Keratinocyte (primary cell): Measurements from ENCODE around the gene GFOD2. TPM values are rescaled to one million over a fixed set of nuclear protein-coding genes. Genes with fewer than 3 reads are reported as not detected.

Experiments
- DNase-seq: peaks from one replicate; pipeline ENCODE4 v3.0.0-alpha.2; 2011; ENCODE audit warnings: low read depth, missing footprints, low spot score
- FAIRE-seq: peaks from 2 replicates; lab custom pipeline; 2011; peaks lifted over from hg19 to GRCh38; lab: Jason Lieb, UNC
- H2AFZ ChIP-seq: 2 replicates; pipeline ENCODE4 v1.6.0; 2012; ENCODE audit warnings: low read length, control low read depth, inconsistent platforms; ENCODE audit not compliant: control insufficient read depth
- H3K27ac ChIP-seq: 2 replicates; pipeline ENCODE4 v1.5.1; 2011; ENCODE audit warnings: low read length; ENCODE audit not compliant: control insufficient read depth, insufficient read depth
- H3K27me3 ChIP-seq: 3 replicates; pipeline ENCODE4 v1.6.0; 2011; ENCODE audit warnings: low read length; ENCODE audit not compliant: control insufficient read depth, insufficient read depth; ENCODE audit errors: extremely low read depth
- H3K36me3 ChIP-seq, 2 experiments: 2 replicates in 1 of 2; 3 replicates in 1 of 2; pipeline ENCODE4 v1.5.1; 2011; ENCODE audit warnings: low read length in 2 of 2, mild to moderate bottlenecking in 1 of 2; ENCODE audit not compliant: control insufficient read depth in 2 of 2, insufficient read depth in 2 of 2; ENCODE audit errors: extremely low read depth in 1 of 2
- H3K4me1 ChIP-seq: 3 replicates; pipeline ENCODE4 v1.5.1; 2011; ENCODE audit warnings: low read length; ENCODE audit not compliant: control insufficient read depth, insufficient read depth; ENCODE audit errors: extremely low read depth
- H3K4me2 ChIP-seq: 3 replicates; pipeline ENCODE4 v1.6.0; 2011; ENCODE audit warnings: low read depth, low read length; ENCODE audit not compliant: control insufficient read depth, insufficient read depth; ENCODE audit errors: extremely low read depth
- H3K4me3 ChIP-seq, 3 experiments: fragments of 200-600 bp in 1 of 3; sonication (generic) in 1 of 3; 2 replicates in 2 of 3; 3 replicates in 1 of 3; pipeline ENCODE4 v1.5.1; 2011 to 2016; ENCODE audit warnings: low read length in 3 of 3, mild to moderate bottlenecking in 3 of 3, control low read depth in 2 of 3, inconsistent platforms in 1 of 3, low read depth in 1 of 3, mixed read lengths in 1 of 3, mixed run types in 1 of 3, moderate library complexity in 1 of 3; ENCODE audit not compliant: control insufficient read depth in 2 of 3, insufficient read depth in 2 of 3; ENCODE audit errors: extremely low read depth in 1 of 3
- H3K79me2 ChIP-seq: 2 replicates; pipeline ENCODE4 v1.6.0; 2012; ENCODE audit warnings: low read length; ENCODE audit not compliant: control insufficient read depth, insufficient read depth
- H3K9ac ChIP-seq: 3 replicates; pipeline ENCODE4 v1.6.0; 2011; ENCODE audit warnings: low read length; ENCODE audit not compliant: control insufficient read depth, insufficient read depth; ENCODE audit errors: extremely low read depth
- H3K9me1 ChIP-seq: 3 replicates; pipeline ENCODE4 v1.6.0; 2011; ENCODE audit warnings: low read length; ENCODE audit not compliant: control insufficient read depth, insufficient read depth; ENCODE audit errors: extremely low read depth
- H3K9me3 ChIP-seq: 2 replicates; pipeline ENCODE4 v1.5.1; 2012; ENCODE audit warnings: low read depth, low read length; ENCODE audit not compliant: control insufficient read depth
- H4K20me1 ChIP-seq: 3 replicates; pipeline ENCODE4 v1.6.0; 2011; ENCODE audit warnings: low read length; ENCODE audit not compliant: control insufficient read depth, insufficient read depth; ENCODE audit errors: extremely low read depth
- EZH2 ChIP-seq: IDR thresholded peaks from one replicate; pipeline ENCODE4 v1.6.1; 2012; ENCODE audit warnings: inconsistent platforms, mild to moderate bottlenecking, low read length, moderate library complexity
- dilution Hi-C: fragments of 300-500 bp; cut with MboI; formaldehyde crosslinking; loops from one replicate; pipeline ENCODE4 v1.7.0; 2020; ENCODE audit warnings: low sequenced_read_pairs; ENCODE audit not compliant: extremely low pct_ligation_motif_present
- polyA plus RNA-seq, 5 experiments: library from polyadenylated mRNA; depleted of rRNA in 3 of 5; stranded (reverse) in 3 of 5; stranded (forward) in 1 of 5; unstranded in 1 of 5; fragments of >200 nt; gene quantifications; 1 replicate in 1 of 5; 2 replicates in 3 of 5; 3 replicates in 1 of 5; pipeline versions ENCODE4 v1.2.1 to v1.2.3, GENCODE V29; 2011 to 2012; ENCODE audit warnings: missing spikeins in 2 of 5, low read depth in 1 of 5, low replicate concordance in 1 of 5
- TF ChIP-seq, protein P1 (sequence below), 3 experiments: IDR thresholded peaks in 1 of 3; conservative IDR thresholded peaks in 1 of 3; optimal IDR thresholded peaks in 1 of 3; 2 replicates in 2 of 3; 3 replicates in 1 of 3; pipeline versions ENCODE3 to v1.5.1; 2011; ENCODE audit warnings: low read length in 3 of 3, mild to moderate bottlenecking in 3 of 3, moderate library complexity in 2 of 3, control low read depth in 1 of 3, inconsistent platforms in 1 of 3; ENCODE audit not compliant: insufficient read depth in 2 of 3; ENCODE audit errors: extremely low read depth in 1 of 3

GFOD2 gene
- polyA plus RNA-seq, 1 donor (not counting 4 experiments of a cell fraction or from before 2014, with no cell fraction given): 13.2 TPM

DNA sequence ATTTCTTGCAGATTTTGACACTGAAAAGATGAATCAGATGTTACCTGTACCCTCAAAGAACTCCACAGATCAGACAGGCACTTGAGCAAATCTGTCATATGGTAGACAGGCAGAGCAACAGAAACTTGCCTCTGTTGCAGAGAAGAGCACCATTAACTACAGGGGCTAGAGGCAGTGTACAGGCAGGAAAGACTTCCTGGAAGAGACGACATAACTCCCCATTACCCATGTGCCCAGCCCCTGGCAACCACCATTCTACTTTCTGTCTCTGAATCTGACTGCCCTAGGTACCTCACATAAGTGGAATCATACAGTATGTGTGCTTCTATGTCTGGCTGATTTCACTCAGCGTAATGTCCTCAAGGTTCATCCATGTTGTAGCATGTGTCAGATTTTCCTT is 15.5 kb downstream of the GFOD2 start:
- no peak overlapping the region for H3K9ac ChIP-seq
- FAIRE-seq (no peak), DNase-seq (no peak)
- H3K27ac ChIP-seq: no peak overlapping the region
- dilution Hi-C loops: no loop called here
- H3K36me3 ChIP-seq: peaks cover 0 to 4% of the 10 kb centered on the region in 2 experiments
- no peak overlapping the region for H3K4me2 ChIP-seq
- H2AFZ ChIP-seq: no peak overlapping the region
- H3K4me3 ChIP-seq: no peak overlapping the region
- H3K9me1 ChIP-seq: peaks cover 3% of the 10 kb centered on the region
- H3K27me3 ChIP-seq: no peaks in the 10 kb centered on the region
- TF ChIP-seq, protein P1, sequence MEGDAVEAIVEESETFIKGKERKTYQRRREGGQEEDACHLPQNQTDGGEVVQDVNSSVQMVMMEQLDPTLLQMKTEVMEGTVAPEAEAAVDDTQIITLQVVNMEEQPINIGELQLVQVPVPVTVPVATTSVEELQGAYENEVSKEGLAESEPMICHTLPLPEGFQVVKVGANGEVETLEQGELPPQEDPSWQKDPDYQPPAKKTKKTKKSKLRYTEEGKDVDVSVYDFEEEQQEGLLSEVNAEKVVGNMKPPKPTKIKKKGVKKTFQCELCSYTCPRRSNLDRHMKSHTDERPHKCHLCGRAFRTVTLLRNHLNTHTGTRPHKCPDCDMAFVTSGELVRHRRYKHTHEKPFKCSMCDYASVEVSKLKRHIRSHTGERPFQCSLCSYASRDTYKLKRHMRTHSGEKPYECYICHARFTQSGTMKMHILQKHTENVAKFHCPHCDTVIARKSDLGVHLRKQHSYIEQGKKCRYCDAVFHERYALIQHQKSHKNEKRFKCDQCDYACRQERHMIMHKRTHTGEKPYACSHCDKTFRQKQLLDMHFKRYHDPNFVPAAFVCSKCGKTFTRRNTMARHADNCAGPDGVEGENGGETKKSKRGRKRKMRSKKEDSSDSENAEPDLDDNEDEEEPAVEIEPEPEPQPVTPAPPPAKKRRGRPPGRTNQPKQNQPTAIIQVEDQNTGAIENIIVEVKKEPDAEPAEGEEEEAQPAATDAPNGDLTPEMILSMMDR (optimal IDR thresholded peaks at IDR 0.05 in 1 of 3, IDR thresholded peaks at IDR 0.05 in 1 of 3, conservative IDR thresholded peaks at IDR 0.05 in 1 of 3; ENCODE audit: extremely low read depth in 1 of 3, insufficient read depth in 2 of 3, low read length in 3 of 3): no peak
- no peak for TF ChIP-seq EZH2
- peaks cover 59% of the 10 kb centered on the region for H3K79me2 ChIP-seq
- no peaks in the 10 kb centered on the region for H3K9me3 ChIP-seq
- peaks cover 5% of the 10 kb centered on the region for H3K4me1 ChIP-seq
- no peaks in the 10 kb centered on the region for H4K20me1 ChIP-seq

DNA sequence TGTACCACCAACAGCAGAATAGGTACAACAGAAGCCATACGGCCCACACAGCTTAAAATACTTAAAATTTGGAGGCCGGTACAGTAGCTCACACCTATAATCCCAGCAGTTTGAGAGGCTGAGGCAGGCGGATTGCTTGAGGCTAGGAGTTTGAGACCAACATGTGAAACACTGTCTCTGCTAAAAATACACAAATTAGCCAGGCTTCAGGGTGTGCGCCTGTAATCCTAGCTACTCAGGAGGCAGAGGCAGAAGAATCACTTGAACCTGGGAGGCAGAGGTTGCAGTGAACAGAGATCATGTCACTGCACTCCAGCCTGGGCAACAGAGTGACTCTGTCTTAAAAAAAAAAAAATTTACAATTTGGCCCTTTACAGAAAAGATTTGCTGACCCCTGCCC is 17.0 kb downstream of the GFOD2 start:
- peaks cover 6% of the 10 kb centered on the region for H3K4me1 ChIP-seq
- no peak overlapping the region for H3K9ac ChIP-seq
- H2AFZ ChIP-seq: no peak overlapping the region
- no peak overlapping the region for H3K27ac ChIP-seq
- H3K79me2 ChIP-seq: peaks cover 58% of the 10 kb centered on the region
- FAIRE-seq (no peak), DNase-seq (no peak)
- peaks cover 3% of the 10 kb centered on the region for H4K20me1 ChIP-seq
- H3K9me1 ChIP-seq: peaks cover under 1% of the 10 kb centered on the region
- peaks cover 3 to 6% of the 10 kb centered on the region in 2 experiments for H3K36me3 ChIP-seq
- H3K27me3 ChIP-seq: no peaks in the 10 kb centered on the region
- no peak for TF ChIP-seq EZH2
- TF ChIP-seq, protein P1 (optimal IDR thresholded peaks at IDR 0.05 in 1 of 3, IDR thresholded peaks at IDR 0.05 in 1 of 3, conservative IDR thresholded peaks at IDR 0.05 in 1 of 3; ENCODE audit: extremely low read depth in 1 of 3, insufficient read depth in 2 of 3, low read length in 3 of 3): no peak
- H3K9me3 ChIP-seq: no peaks in the 10 kb centered on the region
- H3K4me3 ChIP-seq: no peak overlapping the region
- dilution Hi-C loops: no loop called here
- H3K4me2 ChIP-seq: no peak overlapping the region
